BJ (cell line): ENCODE measurements around the gene SLC38A10. TPM values are rescaled to one million over a fixed set of nuclear protein-coding genes. Genes with fewer than 3 reads are reported as not detected.
A peak's percentile ranks its signal among the peaks of the same experiment; 100 is the strongest.

Experiments used
- CTCF ChIA-PET: fragments of 350-600 bp; formaldehyde crosslinking; extraction: SDS; loops from one replicate; lab custom pipeline; 2021; ENCODE audit warnings: antibody characterized with exemption, inconsistent platforms; lab: Yijun Ruan, JAX
- POLR2A ChIA-PET: fragments of 300-600 bp; sonication (Branson Sonifier 250); formaldehyde crosslinking; extraction: SDS; loops from one replicate; lab custom pipeline; 2021; ENCODE audit warnings: antibody characterized with exemption; lab: Charles Lee
- DNase-seq: peaks from one replicate; pipeline ENCODE4 v3.0.0-alpha.2; 2011; ENCODE audit warnings: low read depth
- H3K27me3 ChIP-seq: 2 replicates; pipeline ENCODE4 v1.6.0; 2011; ENCODE audit warnings: low read length; ENCODE audit not compliant: control insufficient read depth, insufficient read depth
- H3K36me3 ChIP-seq: 2 replicates; pipeline ENCODE4 v1.5.1; 2011; ENCODE audit warnings: low read length; ENCODE audit not compliant: control insufficient read depth, insufficient read depth
- H3K4me3 ChIP-seq: 2 replicates; pipeline ENCODE4 v1.5.1; 2011; ENCODE audit warnings: low read depth, mild to moderate bottlenecking, control low read depth, low read length
- CTCF ChIP-seq: IDR thresholded peaks from 2 replicates; pipeline ENCODE4 v1.5.1; 2011; ENCODE audit warnings: low read depth, mild to moderate bottlenecking, control low read depth, inconsistent platforms, low read length, moderate library complexity; ENCODE audit not compliant: insufficient read depth
- polyA plus RNA-seq: library from polyadenylated mRNA; depleted of rRNA; stranded (reverse); fragments of >200 nt; gene quantifications from 2 replicates; pipeline ENCODE4 v1.2.3, GENCODE V29; 2011

Gene SLC38A10
- polyA plus RNA-seq, 1 experiment = 55.4 TPM

GRCh38 chr17:81298325-81298990 is 3.4 kb upstream of the SLC38A10 start:
- POLR2A ChIA-PET = no interaction called here
- TF ChIP-seq CTCF = no peak
- H3K27me3 ChIP-seq = no peaks in the 10 kb centered on the region
- CTCF ChIA-PET = no interaction called here
- no peak overlapping the region for H3K4me3 ChIP-seq
- no peak for DNase-seq
- H3K36me3 ChIP-seq = no peaks in the 10 kb centered on the region

- TF ChIP-seq CTCF = peak; percentile 48
- ChIA-PET CTCF (interaction anchor here (0.9 to 2.6 kb wide), 7 partner anchors 9 to 189 kb away, joined by 3 to 15 read pairs (median 4); no protein-coding TSS in a partner anchor), POLR2A (no interaction called here)
- Histone ChIP-seq H3K36me3 (no peaks in the 10 kb centered on the region), H3K4me3 (peak overlapping the region; percentile 92), H3K27me3 (no peaks in the 10 kb centered on the region)
- no peak for DNase-seq
Measured at GRCh38 chr17:81295676-81296381, 722 bp upstream of the SLC38A10 start.

GRCh38 chr17:81294512-81295030 is 536 bp downstream of the SLC38A10 start:
- H3K4me3 ChIP-seq = peak overlapping the region; percentile 92
- no peaks in the 10 kb centered on the region for H3K27me3 ChIP-seq
- POLR2A ChIA-PET = no interaction called here
- TF ChIP-seq CTCF = no peak
- no peak for DNase-seq
- CTCF ChIA-PET = interaction anchor here (1.0 to 2.6 kb wide), 5 partner anchors 15 to 190 kb away, joined by 3 to 15 read pairs (median 4); no protein-coding TSS in a partner anchor
- peaks cover 3% of the 10 kb centered on the region; the same call in 1 of the 2 replicates for H3K36me3 ChIP-seq

GRCh38 chr17:81292450-81292849 is 2.7 kb downstream of the SLC38A10 start:
- ChIA-PET CTCF (interaction anchor here (0.6 to 1.8 kb wide), 9 partner anchors 9 to 193 kb away, joined by 3 to 15 read pairs (median 4); partner anchors contain the start of gene BAHCC1), POLR2A (no interaction called here)
- H3K4me3 ChIP-seq = no peak overlapping the region
- TF ChIP-seq CTCF = no peak
- H3K27me3 ChIP-seq = no peaks in the 10 kb centered on the region
- no peak for DNase-seq
- peaks cover 13% of the 10 kb centered on the region for H3K36me3 ChIP-seq

GRCh38 chr17:81291662-81292061 is 3.4 kb downstream of the SLC38A10 start:
- CTCF ChIA-PET = interaction anchor here (0.6 to 1.8 kb wide), 7 partner anchors 10 to 193 kb away, joined by 3 to 15 read pairs (median 4); partner anchors contain the start of gene BAHCC1
- H3K27me3 ChIP-seq = no peaks in the 10 kb centered on the region
- TF ChIP-seq CTCF = peak; percentile 71
- H3K36me3 ChIP-seq = peaks cover 16% of the 10 kb centered on the region
- H3K4me3 ChIP-seq = no peak overlapping the region
- POLR2A ChIA-PET = interaction anchor here (0.6 kb wide), 1 partner anchor 216 kb away, joined by 5 read pairs; no protein-coding TSS in a partner anchor
- DNase-seq = no peak
